ENCODE data around the gene GSTM4. TPM values are rescaled to one million over a fixed set of nuclear protein-coding genes. Genes with fewer than 3 reads are reported as not detected.
A peak's percentile ranks its signal among the peaks of the same experiment; 100 is the strongest.

Gene GSTM4
- total and polyA plus RNA-seq, 8 donors, result 7.5 to 63.6 (median 24.2) TPM

- Histone ChIP-seq H3K4me3 (no peak overlapping the region), H3K4me1 (peaks cover 11 to 32% (median 19%) of the 10 kb centered on the region in 4 donors), H3K36me3 (no peaks in the 10 kb centered on the region), H3K27ac (no peak overlapping the region), H3K27me3 (no peaks in the 10 kb centered on the region), H3K9me3 (no peaks in the 10 kb centered on the region)
- TF ChIP-seq EP300 (IDR thresholded peaks at IDR 0.05) (no peak), CTCF (IDR thresholded peaks at IDR 0.05) (no peak), POLR2AphosphoS5 (IDR thresholded peaks at IDR 0.05) (no peak), POLR2A (IDR thresholded peaks at IDR 0.05) (no peak)
- 76 to 90% (median 85%) methylated on average over 2 of the region's 2 CpGs for WGBS, 5 donors
- intact Hi-C loops (cut with DNase I; ENCODE audit: low total_unique reads), result loop anchor here (5.0 kb wide), 1 partner anchor 130 kb away; no protein-coding TSS in a partner anchor
- no peak for DNase-seq
Observed at GRCh38 chr1:109641861-109642260, 14.0 kb upstream of the GSTM4 start.

GRCh38 chr1:109642626-109643025, 13.3 kb upstream of the GSTM4 start:
- TF ChIP-seq CTCF (IDR thresholded peaks at IDR 0.05), result no peak
- no peak for TF ChIP-seq POLR2AphosphoS5 (IDR thresholded peaks at IDR 0.05)
- no peak for TF ChIP-seq POLR2A (IDR thresholded peaks at IDR 0.05)
- TF ChIP-seq EP300 (IDR thresholded peaks at IDR 0.05), result no peak
- H3K4me3 ChIP-seq, result no peak overlapping the region
- WGBS, 5 donors, result 61 to 74% (median 69%) methylated on average over 3 of the region's 3 CpGs
- no peaks in the 10 kb centered on the region for H3K27me3 ChIP-seq
- intact Hi-C loops (cut with DNase I; ENCODE audit: low total_unique reads), result loop anchor here (5.0 kb wide), 1 partner anchor 130 kb away; no protein-coding TSS in a partner anchor
- H3K27ac ChIP-seq, result no peak overlapping the region
- no peak for DNase-seq
- H3K9me3 ChIP-seq, result no peaks in the 10 kb centered on the region
- H3K36me3 ChIP-seq, result no peaks in the 10 kb centered on the region
- peaks cover 11 to 32% (median 19%) of the 10 kb centered on the region in 4 donors for H3K4me1 ChIP-seq

GRCh38 chr1:109643385-109644230, 12.3 kb upstream of the GSTM4 start:
- WGBS, 5 donors, result 33 to 66% (median 37%) methylated on average over 10 to 32 of the region's 32 CpGs
- no peak overlapping the region for H3K27ac ChIP-seq
- no peak overlapping the region for H3K4me3 ChIP-seq

More at GRCh38 chr1:109643385-109644230, 12.3 kb upstream of the GSTM4 start:
- peak; percentile 90 to 92 for DNase-seq
- no peak for TF ChIP-seq POLR2AphosphoS5 (IDR thresholded peaks at IDR 0.05)
- no peak for TF ChIP-seq POLR2A (IDR thresholded peaks at IDR 0.05)
- no peak for TF ChIP-seq EP300 (IDR thresholded peaks at IDR 0.05)
- peak in 5 of 7 experiments; percentile 74 to 90 (median 87) for TF ChIP-seq CTCF (IDR thresholded peaks at IDR 0.05)
- Histone ChIP-seq H3K9me3 (no peaks in the 10 kb centered on the region), H3K27me3 (no peaks in the 10 kb centered on the region), H3K4me1 (peaks cover 11 to 32% (median 19%) of the 10 kb centered on the region in 4 donors), H3K36me3 (no peaks in the 10 kb centered on the region)
- intact Hi-C loops (cut with DNase I; ENCODE audit: low total_unique reads), result loop anchor here (5.0 kb wide), 1 partner anchor 129 kb away; no protein-coding TSS in a partner anchor

Measured in stomach (tissue), 9 donors.